ENCODE data around the gene RPTOR.
"Not testable (repeated sequence)": the region's sequence is repeated elsewhere in the genome, so short reads cannot be mapped to it uniquely, and the experiment has no call there.

Gene RPTOR

DNA sequence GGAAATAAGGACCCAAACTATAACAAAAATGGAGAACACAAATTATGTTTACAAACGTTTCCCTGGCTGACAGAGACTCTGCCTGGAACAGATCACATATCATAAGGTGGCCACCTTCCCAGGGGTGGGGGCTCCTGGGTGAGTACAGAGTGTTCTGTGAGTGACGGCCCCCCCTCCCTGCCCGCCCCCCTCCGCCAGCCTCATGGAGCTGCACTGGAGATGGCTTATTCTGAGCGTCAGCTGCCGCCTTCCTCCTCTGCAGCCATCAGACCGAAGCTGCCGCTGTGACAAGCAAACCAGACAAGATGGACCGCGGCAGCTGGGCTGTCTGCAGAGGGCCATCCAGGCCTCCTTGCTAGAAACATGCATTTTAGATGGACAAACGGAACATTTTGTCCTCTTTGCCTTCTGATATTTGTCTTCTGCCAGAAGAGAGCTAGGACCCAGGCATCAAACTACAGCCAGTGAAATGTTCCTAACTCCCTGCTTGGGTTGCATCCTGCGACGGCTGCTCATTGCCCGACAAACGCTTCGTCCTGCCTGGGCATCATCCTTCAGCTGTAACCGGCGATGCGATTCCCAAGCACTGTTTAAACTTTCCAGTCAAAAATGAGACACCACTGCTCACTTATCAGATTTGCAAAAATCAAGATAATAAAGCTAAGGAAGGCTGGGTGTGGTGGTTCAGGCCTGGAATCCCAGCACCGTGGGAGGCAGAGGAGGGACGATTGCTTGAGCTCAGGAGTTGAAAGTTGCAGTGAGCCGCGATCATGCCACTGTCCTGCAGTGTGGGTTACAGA is 15.3 kb upstream of the RPTOR start:
- TF ChIP-seq, protein P1, sequence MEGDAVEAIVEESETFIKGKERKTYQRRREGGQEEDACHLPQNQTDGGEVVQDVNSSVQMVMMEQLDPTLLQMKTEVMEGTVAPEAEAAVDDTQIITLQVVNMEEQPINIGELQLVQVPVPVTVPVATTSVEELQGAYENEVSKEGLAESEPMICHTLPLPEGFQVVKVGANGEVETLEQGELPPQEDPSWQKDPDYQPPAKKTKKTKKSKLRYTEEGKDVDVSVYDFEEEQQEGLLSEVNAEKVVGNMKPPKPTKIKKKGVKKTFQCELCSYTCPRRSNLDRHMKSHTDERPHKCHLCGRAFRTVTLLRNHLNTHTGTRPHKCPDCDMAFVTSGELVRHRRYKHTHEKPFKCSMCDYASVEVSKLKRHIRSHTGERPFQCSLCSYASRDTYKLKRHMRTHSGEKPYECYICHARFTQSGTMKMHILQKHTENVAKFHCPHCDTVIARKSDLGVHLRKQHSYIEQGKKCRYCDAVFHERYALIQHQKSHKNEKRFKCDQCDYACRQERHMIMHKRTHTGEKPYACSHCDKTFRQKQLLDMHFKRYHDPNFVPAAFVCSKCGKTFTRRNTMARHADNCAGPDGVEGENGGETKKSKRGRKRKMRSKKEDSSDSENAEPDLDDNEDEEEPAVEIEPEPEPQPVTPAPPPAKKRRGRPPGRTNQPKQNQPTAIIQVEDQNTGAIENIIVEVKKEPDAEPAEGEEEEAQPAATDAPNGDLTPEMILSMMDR (IDR thresholded peaks at IDR 0.05; ENCODE audit: low read depth, low read length): no peak
- H3K4me3 ChIP-seq (replicated peaks in 1 of 2; ENCODE audit: low read depth in 2 of 2, low read length in 2 of 2): no peak overlapping the region
- DNase-seq (ENCODE audit: low read depth in 2 of 2): no peak

DNA sequence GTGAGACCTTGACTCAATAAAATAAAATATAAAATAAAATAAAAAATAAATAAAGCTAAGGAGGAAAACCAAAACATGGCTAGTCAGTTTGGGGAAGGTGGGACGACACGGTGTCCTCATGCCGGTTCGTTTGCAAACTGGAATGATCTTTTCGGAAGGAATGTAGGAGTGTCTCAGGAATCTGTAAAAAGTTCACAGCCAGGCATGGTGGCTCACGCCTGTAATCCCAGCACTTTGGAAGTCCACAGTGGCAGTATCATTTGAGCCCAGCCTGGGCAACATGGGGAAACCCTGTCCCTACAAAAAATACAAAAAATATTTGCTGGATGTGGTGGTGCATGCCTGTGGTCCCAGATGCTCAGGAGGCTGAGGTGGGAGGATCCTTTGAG is 14.7 kb upstream of the RPTOR start:
- H3K4me3 ChIP-seq (replicated peaks in 1 of 2; ENCODE audit: low read depth in 2 of 2, low read length in 2 of 2): no peak overlapping the region
- no peak for DNase-seq (ENCODE audit: low read depth in 2 of 2)
- TF ChIP-seq, protein P1 (IDR thresholded peaks at IDR 0.05; ENCODE audit: low read depth, low read length): no peak

DNA sequence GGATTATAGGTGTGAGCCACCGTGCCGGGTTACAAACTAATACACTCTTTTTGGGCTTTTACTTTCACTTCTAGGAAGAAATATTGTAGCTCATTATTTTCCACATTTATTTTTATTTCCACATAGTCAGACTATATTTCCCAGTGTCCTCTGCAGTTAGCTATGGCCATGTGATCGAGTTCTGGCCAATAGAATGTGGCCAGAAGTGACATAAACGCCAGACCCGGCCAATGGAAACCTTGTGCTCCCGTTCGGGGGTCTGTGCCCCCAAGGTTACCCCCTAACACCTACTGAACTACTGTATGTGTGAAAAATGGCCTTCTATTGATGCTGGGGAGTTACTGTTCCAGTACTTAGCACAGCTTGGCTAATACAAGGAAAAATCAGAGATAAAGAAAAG is 13.2 kb upstream of the RPTOR start:
- DNase-seq (ENCODE audit: low read depth in 2 of 2): no peak
- TF ChIP-seq, protein P1 (IDR thresholded peaks at IDR 0.05; ENCODE audit: low read depth, low read length): no peak
- no peak overlapping the region for H3K4me3 ChIP-seq (replicated peaks in 1 of 2; ENCODE audit: low read depth in 2 of 2, low read length in 2 of 2)

DNA sequence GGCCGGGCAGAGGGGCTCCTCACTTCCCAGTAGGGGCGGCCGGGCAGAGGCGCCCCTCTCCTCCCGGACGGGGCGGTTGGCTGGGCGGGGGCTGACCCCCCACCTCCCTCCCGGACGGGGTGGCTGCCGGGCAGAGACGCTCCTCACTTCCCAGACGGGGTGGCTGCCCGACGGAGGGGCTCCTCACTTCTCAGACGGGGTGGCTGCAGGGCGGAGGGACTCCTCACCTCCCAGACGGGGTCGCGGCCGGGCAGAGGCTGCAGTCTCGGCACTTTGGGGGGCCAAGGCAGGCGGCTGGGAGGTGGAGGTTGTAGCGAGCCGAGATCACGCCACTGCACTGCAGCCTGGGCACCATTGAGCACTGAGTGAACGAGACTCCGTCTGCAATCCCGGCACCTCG is 7.3 kb upstream of the RPTOR start:
- DNase-seq (ENCODE audit: low read depth in 2 of 2); H3K4me3 ChIP-seq (replicated peaks in 1 of 2; ENCODE audit: low read depth in 2 of 2, low read length in 2 of 2): not testable (repeated sequence)

DNA sequence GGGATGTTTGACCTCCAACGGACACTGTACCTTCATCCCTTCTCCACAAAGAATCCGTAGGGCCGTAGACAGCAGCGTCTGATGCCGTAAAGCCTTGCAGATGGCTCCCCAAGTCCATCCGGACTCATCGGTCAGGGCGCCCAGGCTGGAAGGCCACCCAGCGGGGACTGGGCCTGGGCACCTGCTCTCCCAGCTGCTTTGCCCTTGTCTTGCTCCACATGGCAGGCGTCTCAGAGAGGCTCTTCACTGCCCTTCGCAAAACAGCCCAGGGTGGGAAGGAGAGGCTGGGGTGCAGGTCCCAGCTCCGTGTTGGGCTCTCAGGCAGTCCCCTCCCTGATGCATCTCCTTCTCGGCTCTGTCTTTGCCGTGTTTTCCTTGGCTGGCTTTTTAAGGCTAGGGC is 6.2 kb upstream of the RPTOR start:
- TF ChIP-seq, protein P1 (IDR thresholded peaks at IDR 0.05; ENCODE audit: low read depth, low read length): no peak
- H3K4me3 ChIP-seq (replicated peaks in 1 of 2; ENCODE audit: low read depth in 2 of 2, low read length in 2 of 2): no peak overlapping the region
- DNase-seq (ENCODE audit: low read depth in 2 of 2): no peak

DNA sequence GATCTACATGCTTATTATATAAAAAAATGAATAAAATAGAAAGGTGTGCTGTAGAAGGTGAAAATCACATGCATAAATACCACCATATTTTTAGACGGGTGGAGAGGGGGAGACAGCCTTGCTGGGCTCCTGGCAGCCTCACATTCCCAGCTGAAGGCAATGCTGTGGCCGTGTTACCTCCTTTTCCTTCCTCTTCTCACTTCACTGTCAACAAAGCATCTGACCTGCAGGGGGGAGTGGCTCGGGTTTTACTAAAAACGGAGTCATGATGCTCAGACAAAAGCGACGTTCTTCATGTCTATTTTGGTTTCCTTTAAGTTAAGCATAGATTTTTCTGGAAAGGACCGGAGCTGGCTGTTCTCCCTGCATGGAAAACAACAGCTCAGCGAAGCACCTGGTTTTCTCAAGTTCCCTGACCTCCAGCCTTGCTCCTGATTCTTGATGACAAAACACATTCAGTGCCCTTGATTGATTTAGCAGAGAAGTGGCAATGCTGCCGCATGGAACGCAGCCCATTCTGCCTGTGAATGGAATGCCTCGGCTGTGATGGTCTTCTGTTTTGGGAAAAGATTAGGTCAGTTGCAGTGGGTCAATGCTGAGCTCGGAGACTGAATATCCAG is 5.5 kb upstream of the RPTOR start:
- DNase-seq (ENCODE audit: low read depth in 2 of 2): no peak
- TF ChIP-seq, protein P1 (IDR thresholded peaks at IDR 0.05; ENCODE audit: low read depth, low read length): no peak
- no peak overlapping the region for H3K4me3 ChIP-seq (replicated peaks in 1 of 2; ENCODE audit: low read depth in 2 of 2, low read length in 2 of 2)

DNA sequence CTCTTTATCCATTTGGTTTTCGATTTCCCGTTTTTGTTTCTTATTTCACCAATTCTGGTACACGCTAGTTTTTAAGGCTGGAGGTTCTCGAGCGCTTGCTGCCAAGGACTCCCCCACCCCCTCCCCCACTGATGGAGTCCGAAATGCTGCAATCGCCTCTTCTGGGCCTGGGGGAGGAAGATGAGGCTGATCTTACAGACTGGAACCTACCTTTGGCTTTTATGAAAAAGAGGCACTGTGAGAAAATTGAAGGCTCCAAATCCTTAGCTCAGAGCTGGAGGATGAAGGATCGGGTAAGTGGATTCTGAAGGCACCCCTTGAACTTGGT is 825 bp downstream of the RPTOR start:
- peak overlapping the region; percentile 98 for H3K4me3 ChIP-seq (replicated peaks in 1 of 2; ENCODE audit: low read depth in 2 of 2, low read length in 2 of 2)
- peak in 1 of 2 donors; percentile 23 for DNase-seq (ENCODE audit: low read depth in 2 of 2)
- TF ChIP-seq, protein P1 (IDR thresholded peaks at IDR 0.05; ENCODE audit: low read depth, low read length): no peak

Data from cardiac fibroblast (primary cell).